Gastrocnemius medialis (tissue), 4 donors: ENCODE measurements around the gene TTC14.

Experiments
- CTCF ChIP-seq, 5 experiments: fragments of 450-650 bp in 3 of 5; fragments of 200-600 bp in 2 of 5; sonication (generic) in 2 of 5; IDR thresholded peaks in 4 of 5; conservative IDR thresholded peaks in 1 of 5; 1 replicate in 4 of 5; 2 replicates in 1 of 5; pipeline ENCODE4 v1.5.1; 2016 to 2019; ENCODE audit warnings: antibody characterized with exemption in 5 of 5, mild to moderate bottlenecking in 3 of 5, moderate library complexity in 3 of 5
- POLR2A ChIP-seq, 2 donors: fragments of 450-650 bp; IDR thresholded peaks; one replicate each; pipeline ENCODE4 v1.6.1; 2017; ENCODE audit warnings: antibody characterized with exemption in 2 of 2, mild to moderate bottlenecking in 2 of 2, moderate library complexity in 2 of 2

GRCh38 chr3:180646187-180646790, 44.3 kb downstream of the TTC14 start:
- TF ChIP-seq CTCF (IDR thresholded peaks at IDR 0.05 in 4 of 5, conservative IDR thresholded peaks at IDR 0.05 in 1 of 5) (no peak), POLR2A (IDR thresholded peaks at IDR 0.05) (no peak)
